Ishikawa (cell line): ENCODE measurements around the gene RMND1.
A peak's percentile ranks its signal among the peaks of the same experiment; 100 is the strongest.

Experiments used
- CEBPB ChIP-seq: IDR thresholded peaks from 2 replicates; pipeline ENCODE4 v1.6.1; 2012
- CREB1 ChIP-seq: IDR thresholded peaks from 2 replicates; pipeline ENCODE4 v1.6.1; 2012; ENCODE audit warnings: low read depth
- EGR1 ChIP-seq: IDR thresholded peaks from 2 replicates; pipeline ENCODE4 v1.6.1; 2012
- EP300 ChIP-seq: IDR thresholded peaks from 2 replicates; pipeline ENCODE4 v1.6.1; 2012; ENCODE audit warnings: borderline replicate concordance
- FOXM1 ChIP-seq: IDR thresholded peaks from 2 replicates; pipeline ENCODE4 v1.6.1; 2012; ENCODE audit warnings: low read depth, borderline replicate concordance
- MAX ChIP-seq: IDR thresholded peaks from 2 replicates; pipeline ENCODE4 v1.6.1; 2012
- NFIC ChIP-seq: IDR thresholded peaks from 2 replicates; pipeline ENCODE4 v1.6.1; 2012
- RAD21 ChIP-seq: IDR thresholded peaks from 2 replicates; pipeline ENCODE4 v1.6.1; 2012; ENCODE audit warnings: low read depth
- REST ChIP-seq: IDR thresholded peaks from 2 replicates; pipeline ENCODE4 v1.6.1; 2012; ENCODE audit warnings: low read depth, mild to moderate bottlenecking
- TAF1 ChIP-seq: IDR thresholded peaks from 2 replicates; pipeline ENCODE4 v1.6.1; 2012; ENCODE audit warnings: low read depth, mild to moderate bottlenecking
- TCF12 ChIP-seq: IDR thresholded peaks from 2 replicates; pipeline ENCODE4 v1.6.1; 2012; ENCODE audit warnings: low read depth
- TEAD4 ChIP-seq: IDR thresholded peaks from 2 replicates; pipeline ENCODE4 v1.6.1; 2012
- USF1 ChIP-seq: IDR thresholded peaks from 2 replicates; pipeline ENCODE4 v1.6.1; 2012
- YY1 ChIP-seq: IDR thresholded peaks from 2 replicates; pipeline ENCODE4 v1.6.1; 2012; ENCODE audit warnings: low read depth
- ZBTB7A ChIP-seq: IDR thresholded peaks from 2 replicates; pipeline ENCODE4 v1.6.1; 2012; ENCODE audit warnings: low read depth

RMND1 gene

GRCh38 chr6:151495380-151495779 is 43.5 kb upstream of the RMND1 start:
- TF ChIP-seq EP300 (no peak), REST (no peak), CREB1 (no peak), TCF12 (no peak), EGR1 (no peak), USF1 (no peak), TEAD4 (no peak), RAD21 (no peak), ZBTB7A (no peak), FOXM1 (no peak), TAF1 (no peak), CEBPB (no peak), MAX (no peak), NFIC (no peak), YY1 (no peak)

GRCh38 chr6:151494936-151495320 is 43.0 kb upstream of the RMND1 start:
- TF ChIP-seq REST: no peak
- TF ChIP-seq MAX: no peak
- TF ChIP-seq RAD21: no peak
- no peak for TF ChIP-seq CEBPB
- no peak for TF ChIP-seq TCF12
- no peak for TF ChIP-seq CREB1
- no peak for TF ChIP-seq YY1

- TF ChIP-seq CEBPB: no peak
- TF ChIP-seq MAX: 0 out of 2 replicates have a peak, but pooled peaks have one; percentile 15
These were observed 42.5 kb upstream of the RMND1 start for GRCh38 chr6:151494235-151494935.

GRCh38 chr6:151493804-151494234 is 41.9 kb upstream of the RMND1 start, which contains the start of gene CCDC170:
TSS of gene CCDC170 (plus strand) at chr6:151494017. CDS start at chr6:151494129, 112 bp downstream.
- TF ChIP-seq CEBPB (no peak), MAX (no peak), YY1 (no peak), FOXM1 (no peak), CREB1 (no peak)

GRCh38 chr6:151493161-151493803 is 41.4 kb upstream of the RMND1 start:
- TF ChIP-seq EGR1 (no peak), FOXM1 (no peak), TCF12 (no peak), ZBTB7A (no peak), EP300 (no peak), TEAD4 (no peak), MAX (no peak), USF1 (no peak), REST (no peak), CEBPB (no peak), RAD21 (no peak), CREB1 (no peak), NFIC (no peak), TAF1 (no peak), YY1 (no peak)
